Thymus (tissue), 11 donors: ENCODE data around the gene HTR1E. TPM values are rescaled to one million over a fixed set of nuclear protein-coding genes. Genes with fewer than 3 reads are reported as not detected.

Experiments used
- DNase-seq, 9 donors: peaks; one replicate each; pipeline ENCODE4 v3.0.0-alpha.2; 2013; ENCODE audit warnings: low spot score in 9 of 9, low read depth in 6 of 9, missing footprints in 1 of 9
- H3K27ac ChIP-seq, 2 donors: one replicate each; pipeline ENCODE4 v1.5.1; 2013; ENCODE audit warnings: control low read depth in 1 of 2, low read depth in 1 of 2, low read length in 1 of 2, mild to moderate bottlenecking in 1 of 2, moderate library complexity in 1 of 2
- H3K27me3 ChIP-seq, 2 donors: one replicate each; pipeline ENCODE4 v1.5.1; 2013; ENCODE audit warnings: low read length in 1 of 2; ENCODE audit not compliant: control insufficient read depth in 2 of 2, insufficient read depth in 1 of 2
- H3K36me3 ChIP-seq, 2 donors: one replicate each; pipeline ENCODE4 v1.5.1; 2013; ENCODE audit warnings: low read length in 1 of 2, mild to moderate bottlenecking in 1 of 2, moderate library complexity in 1 of 2; ENCODE audit not compliant: control insufficient read depth in 2 of 2, insufficient read depth in 2 of 2
- H3K4me1 ChIP-seq, 2 donors: one replicate each; pipeline ENCODE4 v1.5.1; 2013; ENCODE audit warnings: low read length in 2 of 2; ENCODE audit not compliant: control insufficient read depth in 2 of 2, insufficient read depth in 2 of 2
- H3K4me3 ChIP-seq, 2 donors: one replicate each; pipeline ENCODE4 v1.5.1; 2013; ENCODE audit warnings: low read length in 2 of 2, control low read depth in 1 of 2, mild to moderate bottlenecking in 1 of 2
- H3K9me3 ChIP-seq, 2 donors: one replicate each; pipeline ENCODE4 v1.5.1; 2013; ENCODE audit warnings: low read length in 1 of 2, mild to moderate bottlenecking in 1 of 2; ENCODE audit not compliant: control insufficient read depth in 2 of 2, insufficient read depth in 1 of 2
- WGBS: extraction: QIAGEN DNeasy Blood & Tissue Kit; methylation state at CpG from one replicate; pipeline ENCODE4 v1.1.7; 2013; 5-methylcytosine and 5-hydroxymethylcytosine counted together
- polyA plus RNA-seq: library from polyadenylated mRNA; stranded (reverse); fragments of 200-250 nt; gene quantifications from one replicate; pipeline ENCODE4 v1.2.3, GENCODE V29; 2013
- total RNA-seq: library from RNA; stranded (reverse); fragments of 120-200 nt; gene quantifications from one replicate; pipeline ENCODE4 v1.2.4, GENCODE V29; 2013
- donor health status: healthy.

Gene HTR1E
- total and polyA plus RNA-seq, 2 donors, result not detected

GRCh38 chr6:87059943-87060342 is 122.6 kb downstream of the HTR1E start:
- no peak for DNase-seq
- no peaks in the 10 kb centered on the region for H3K4me1 ChIP-seq
- no peak overlapping the region for H3K4me3 ChIP-seq
- H3K9me3 ChIP-seq, result no peaks in the 10 kb centered on the region
- no peak overlapping the region for H3K27ac ChIP-seq
- no peaks in the 10 kb centered on the region for H3K36me3 ChIP-seq
- 97% methylated on average over 18 of the region's 18 CpGs for WGBS
- H3K27me3 ChIP-seq, result no peaks in the 10 kb centered on the region

DNA sequence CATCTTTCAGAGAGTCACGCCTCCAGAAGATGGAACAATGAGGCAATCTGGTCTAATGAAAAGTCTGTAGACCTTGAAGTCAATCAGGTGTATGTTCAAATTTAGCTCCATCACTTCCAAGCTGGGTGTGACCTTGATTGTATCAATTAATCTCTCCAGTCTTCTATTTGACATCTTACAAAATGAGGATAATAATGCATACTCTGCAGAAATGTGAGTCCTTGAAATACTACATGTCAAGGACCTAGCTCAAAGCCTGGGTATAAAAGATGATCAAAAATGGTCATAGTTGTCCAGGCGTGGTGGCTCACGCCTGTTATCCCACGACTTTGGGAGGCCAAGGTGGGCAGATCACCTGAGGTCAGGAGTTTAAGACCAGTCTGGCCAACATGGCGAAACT is 127.8 kb downstream of the HTR1E start:
- no peaks in the 10 kb centered on the region for H3K9me3 ChIP-seq
- no peak overlapping the region for H3K4me3 ChIP-seq
- H3K27ac ChIP-seq, result no peak overlapping the region
- DNase-seq, result no peak
- no peaks in the 10 kb centered on the region for H3K27me3 ChIP-seq
- 92% methylated on average over 5 of the region's 5 CpGs for WGBS
- no peaks in the 10 kb centered on the region for H3K36me3 ChIP-seq
- no peaks in the 10 kb centered on the region for H3K4me1 ChIP-seq

Other genes with a start within 250 kb of the HTR1E start
- gene CGA, start 157.6 kb downstream of the HTR1E start, total RNA-seq, result 1.5 TPM
- gene CGA, start 157.6 kb downstream of the HTR1E start, polyA plus RNA-seq, result 5.0 TPM
- 33.1 TPM for gene ZNF292, start 218.0 kb downstream of the HTR1E start, total RNA-seq
- 10.9 TPM for gene ZNF292, start 218.0 kb downstream of the HTR1E start, polyA plus RNA-seq